Activated T-cell treated with anti-CD3 and anti-CD28 coated beads, Interleukin-2, amount 50 U/mL, for 4 hours (primary cell): ENCODE results near the gene PRRT2. TPM values are rescaled to one million over a fixed set of nuclear protein-coding genes. Genes with fewer than 3 reads are reported as not detected.
A peak's percentile ranks its signal among the peaks of the same experiment; 100 is the strongest.
"Not testable (repeated sequence)": the region's sequence is repeated elsewhere in the genome, so short reads cannot be mapped to it uniquely, and the experiment has no call there.

Experiments
- ATAC-seq, 2 donors: fragments of 200-7000 bp; cut with Tn5 transposase; one replicate each; pipeline ENCODE4 v1.10.0; 2021
- DNase-seq: peaks from one replicate; pipeline ENCODE4 v3.0.0-alpha.2; 2020
- H3K27me3 Mint-ChIP-seq: one replicate; pipeline ENCODE4 v1.8.0; 2021; ENCODE audit warnings: low read depth, mixed read lengths
- H3K36me3 Mint-ChIP-seq: one replicate; pipeline ENCODE4 v1.8.0; 2022; ENCODE audit warnings: mixed read lengths; ENCODE audit not compliant: insufficient read depth
- H3K4me1 Mint-ChIP-seq: one replicate; pipeline ENCODE4 v1.8.0; 2021; ENCODE audit warnings: low read depth, mixed read lengths
- H3K4me3 Mint-ChIP-seq: one replicate; pipeline ENCODE4 v1.8.0; 2021; ENCODE audit warnings: mild to moderate bottlenecking, moderate library complexity, mixed read lengths
- H3K9me3 Mint-ChIP-seq: one replicate; pipeline ENCODE4 v1.8.0; 2021; ENCODE audit warnings: mixed read lengths
- total RNA-seq, 3 donors: library from RNA; stranded (reverse); gene quantifications; one replicate each; pipeline ENCODE4 v1.2.1, GENCODE V29; 2021

Gene PRRT2
- total RNA-seq, 3 donors from 2014 or later: 0.34 to 1.6 (median 0.76) TPM

- H3K4me3 Mint-ChIP-seq: no peak overlapping the region
These were observed 27.8 kb upstream of the PRRT2 start for GRCh38 chr16:29784157-29784556.

DNA sequence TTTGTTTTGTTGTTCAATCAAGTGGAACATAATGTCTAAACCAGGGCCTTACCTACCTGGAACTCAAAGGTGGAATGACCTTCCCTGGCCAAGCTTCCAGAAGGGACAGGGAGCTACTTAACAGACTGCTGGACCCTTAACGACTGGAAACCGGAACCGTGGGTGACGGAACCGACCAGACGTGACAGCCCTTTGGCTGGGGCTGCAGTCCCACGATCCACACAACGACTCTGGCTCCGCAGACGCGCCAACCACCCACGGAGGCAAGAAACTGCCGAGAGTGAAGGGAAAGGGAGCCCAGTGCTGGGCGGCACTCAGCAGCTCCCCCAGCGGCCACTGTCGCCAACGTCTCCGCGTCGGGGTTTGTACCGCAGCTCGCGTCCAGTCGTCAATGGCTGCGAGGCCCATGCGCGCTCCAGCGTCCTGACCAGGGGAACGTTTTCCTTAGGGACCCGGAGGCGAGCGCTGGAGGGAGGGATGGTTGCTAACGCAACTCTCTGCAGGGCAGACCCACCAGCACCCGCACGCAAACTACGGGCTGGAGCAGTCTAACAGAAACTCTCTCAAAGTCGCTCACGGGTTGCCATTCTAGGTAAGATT is 27.0 kb upstream of the PRRT2 start:
- Mint-ChIP-seq H3K36me3 (no peaks in the 10 kb centered on the region), H3K4me3 (peak overlapping the region; percentile 55), H3K9me3 (no peaks in the 10 kb centered on the region), H3K27me3 (no peaks in the 10 kb centered on the region), H3K4me1 (peaks cover 27% of the 10 kb centered on the region)
- DNase-seq (peak; percentile 74), ATAC-seq (peak; percentile 70 to 72)

More at GRCh38 chr16:29784157-29784556, 27.8 kb upstream of the PRRT2 start:
- H3K36me3 Mint-ChIP-seq: no peaks in the 10 kb centered on the region
- no peaks in the 10 kb centered on the region for H3K27me3 Mint-ChIP-seq
- H3K4me1 Mint-ChIP-seq: peaks cover 23% of the 10 kb centered on the region
- H3K9me3 Mint-ChIP-seq: no peaks in the 10 kb centered on the region
- DNase-seq (peak; percentile 12), ATAC-seq (peak; percentile 93 to 96)

- H3K4me1 Mint-ChIP-seq: peaks cover 38% of the 10 kb centered on the region
- not testable (repeated sequence) for DNase-seq, ATAC-seq, H3K4me3 Mint-ChIP-seq, H3K27me3 Mint-ChIP-seq, H3K36me3 Mint-ChIP-seq, H3K9me3 Mint-ChIP-seq
These were observed 24.8 kb upstream of the PRRT2 start for GRCh38 chr16:29787155-29787554.

DNA sequence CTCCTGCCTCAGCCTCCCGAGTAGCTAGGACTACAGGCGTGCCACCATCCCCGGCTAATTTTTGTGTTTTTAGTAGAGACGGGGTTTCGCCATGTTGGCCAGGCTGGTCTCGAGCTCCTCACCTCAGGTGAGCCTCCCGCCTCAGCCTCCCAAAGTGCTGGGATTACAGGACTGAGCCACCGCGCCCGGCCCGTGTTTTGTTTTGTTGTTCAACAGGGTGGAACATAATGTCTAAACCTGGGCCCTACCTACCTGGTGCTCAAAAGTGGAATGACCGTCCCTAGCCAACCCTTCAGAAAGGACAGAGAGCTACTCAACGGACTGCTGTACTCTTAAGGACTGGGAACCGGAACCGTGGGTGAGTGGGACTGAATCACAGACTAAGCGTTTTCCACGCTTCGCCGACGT is 22.2 kb upstream of the PRRT2 start:
- Mint-ChIP-seq H3K4me1 (peaks cover 43% of the 10 kb centered on the region), H3K4me3 (peak overlapping the region; percentile 99), H3K9me3 (no peaks in the 10 kb centered on the region), H3K36me3 (peaks cover 11% of the 10 kb centered on the region), H3K27me3 (no peaks in the 10 kb centered on the region)
- ATAC-seq: no peak
- DNase-seq: no peak

DNA sequence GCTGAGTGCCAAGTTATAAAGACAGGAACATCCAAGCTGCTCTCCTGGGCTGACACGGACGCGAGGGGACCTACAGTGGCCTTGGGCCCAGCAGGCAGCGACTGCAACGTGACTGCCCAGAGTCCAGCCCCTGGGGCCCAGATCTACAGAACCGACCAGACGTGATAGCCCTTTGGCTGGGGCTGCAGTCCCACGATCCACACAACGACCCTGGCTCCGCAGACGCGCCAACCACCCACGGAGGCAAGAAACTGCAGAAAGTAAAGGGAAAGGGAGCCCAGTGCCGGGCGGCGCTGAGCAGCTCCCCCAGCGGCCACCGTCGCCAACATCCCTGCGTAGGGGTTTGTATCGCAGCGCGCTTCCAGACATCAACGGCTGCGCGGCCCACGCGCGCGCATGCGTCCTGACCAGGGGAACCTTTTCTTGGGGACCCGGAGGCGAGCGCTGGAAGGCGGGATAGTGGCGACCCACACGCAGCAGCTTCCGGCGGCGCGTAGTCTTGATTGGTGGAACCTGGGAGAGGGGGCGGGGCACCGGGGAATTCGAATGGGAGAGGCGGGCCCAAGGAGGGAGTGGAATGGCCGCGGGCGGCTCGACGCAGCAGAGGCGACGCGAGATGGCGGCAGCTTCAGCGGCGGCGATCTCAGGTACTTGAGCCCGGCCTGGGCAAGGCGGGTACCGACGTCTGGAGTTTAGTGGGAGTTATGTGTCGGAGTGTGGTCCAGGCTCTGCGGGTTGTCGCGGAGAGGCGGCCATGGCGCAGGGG is 21.6 kb upstream of the PRRT2 start, which contains the start of gene KIF22:
Gene KIF22 (plus strand): TSS at position 569 of the 766 bp plus-strand sequence. CDS start 9 bp downstream, at position 578.
- H3K4me1 Mint-ChIP-seq: peaks cover 37% of the 10 kb centered on the region
- H3K9me3 Mint-ChIP-seq: no peaks in the 10 kb centered on the region
- peak within 1 kb of the TSS; percentile 99 for H3K4me3 Mint-ChIP-seq
- peak; percentile 99 for DNase-seq
- peaks cover 11% of the 10 kb centered on the region for H3K36me3 Mint-ChIP-seq
- no peaks in the 10 kb centered on the region for H3K27me3 Mint-ChIP-seq
- ATAC-seq: peak; percentile 96 to 98

DNA sequence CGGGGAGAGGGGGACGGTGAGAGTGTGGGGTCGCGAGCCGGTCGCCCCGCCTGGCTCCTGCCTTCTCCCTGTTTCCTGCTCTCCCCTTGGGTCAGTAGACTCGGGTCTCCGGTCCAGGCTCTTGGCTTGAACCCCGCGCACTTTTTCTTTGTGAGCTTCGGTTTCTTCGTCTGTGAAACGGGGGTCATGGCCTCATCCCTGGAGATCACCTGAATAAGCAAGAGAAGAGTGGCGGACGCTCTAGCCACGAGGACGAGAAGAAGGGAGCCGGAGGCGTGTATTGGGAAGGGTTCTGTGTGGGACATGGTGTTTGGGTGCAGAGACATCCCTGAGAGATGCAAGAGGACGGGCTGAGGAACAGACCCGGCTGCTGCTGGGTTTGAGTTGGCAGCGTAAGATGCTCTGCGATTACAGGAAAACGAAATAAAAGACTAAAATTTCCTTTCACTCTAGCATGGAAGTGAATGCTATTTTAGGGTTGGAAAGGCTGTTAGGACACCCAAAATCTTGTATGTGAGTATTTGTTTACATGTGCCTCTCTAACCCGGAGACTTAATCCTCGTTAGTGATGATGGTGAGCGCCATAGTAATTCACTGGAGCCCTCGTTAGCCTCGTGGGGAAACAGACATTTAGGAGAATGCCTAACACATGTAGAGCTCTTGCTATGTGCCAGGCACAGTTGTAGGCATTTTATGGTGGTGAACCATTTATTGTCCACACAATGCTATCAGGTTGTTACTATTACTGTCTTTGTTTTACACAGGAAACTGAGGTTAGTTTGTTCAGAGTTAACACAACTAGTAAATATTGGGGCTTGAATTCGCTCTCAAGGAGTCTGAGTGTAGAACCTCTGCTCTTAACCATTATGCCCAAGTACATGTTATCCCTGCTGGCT is 20.8 kb upstream of the PRRT2 start:
- DNase-seq: no peak
- H3K9me3 Mint-ChIP-seq: no peaks in the 10 kb centered on the region
- ATAC-seq: peak; percentile 22 to 31
- peaks cover 11% of the 10 kb centered on the region for H3K36me3 Mint-ChIP-seq
- peaks cover 33% of the 10 kb centered on the region for H3K4me1 Mint-ChIP-seq
- no peaks in the 10 kb centered on the region for H3K27me3 Mint-ChIP-seq
- peak overlapping the region; percentile 99 for H3K4me3 Mint-ChIP-seq

DNA sequence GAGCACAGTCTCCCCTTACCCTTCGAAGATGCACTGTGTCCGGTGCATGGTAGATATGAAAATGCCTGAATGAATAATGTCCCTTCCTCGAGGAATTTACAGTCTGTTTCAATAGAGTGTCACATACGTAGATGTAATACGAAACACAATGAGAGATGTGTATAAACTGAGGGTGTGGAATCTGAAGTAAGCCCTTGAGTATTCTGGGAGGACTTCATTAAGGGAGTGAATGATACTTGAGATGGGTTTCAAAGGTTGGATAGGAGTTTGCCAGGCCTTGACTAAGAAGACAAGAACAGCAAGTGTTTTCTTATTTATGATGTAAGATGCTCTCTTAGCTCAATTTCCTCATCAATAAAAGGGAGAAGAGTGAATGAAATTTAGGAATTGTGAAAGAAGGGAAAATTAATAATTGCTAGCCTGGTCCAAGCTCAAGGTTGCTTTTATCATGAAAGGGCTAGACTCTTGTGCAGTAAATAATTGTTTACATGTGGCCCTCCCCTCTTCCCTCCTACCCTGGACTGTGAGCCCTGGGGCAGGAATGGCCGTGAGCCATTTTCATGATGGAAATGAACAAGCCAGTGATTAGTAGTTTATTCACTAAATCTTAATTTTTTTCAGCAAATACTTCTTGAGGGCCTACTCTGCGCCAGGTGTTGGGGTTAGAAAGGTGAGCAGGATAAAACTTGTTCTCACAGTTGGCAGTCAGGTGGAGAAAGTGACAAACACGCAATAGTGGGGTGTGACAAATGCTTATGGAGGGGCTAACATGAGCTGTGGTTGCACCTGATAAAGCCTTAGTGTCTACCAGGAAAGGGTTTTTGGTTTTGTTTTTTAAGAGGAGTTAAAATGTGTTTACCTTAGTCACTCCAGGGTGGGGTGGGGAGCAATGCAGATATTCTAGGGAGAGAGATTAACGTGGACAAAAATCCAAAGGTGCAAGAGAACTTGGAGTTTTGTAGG is 19.9 kb upstream of the PRRT2 start:
- DNase-seq (no peak), ATAC-seq (no peak)
- H3K4me1 Mint-ChIP-seq: peaks cover 33% of the 10 kb centered on the region
- peak overlapping the region; percentile 99 for H3K4me3 Mint-ChIP-seq
- H3K27me3 Mint-ChIP-seq: no peaks in the 10 kb centered on the region
- H3K9me3 Mint-ChIP-seq: no peaks in the 10 kb centered on the region
- H3K36me3 Mint-ChIP-seq: peaks cover 15% of the 10 kb centered on the region

DNA sequence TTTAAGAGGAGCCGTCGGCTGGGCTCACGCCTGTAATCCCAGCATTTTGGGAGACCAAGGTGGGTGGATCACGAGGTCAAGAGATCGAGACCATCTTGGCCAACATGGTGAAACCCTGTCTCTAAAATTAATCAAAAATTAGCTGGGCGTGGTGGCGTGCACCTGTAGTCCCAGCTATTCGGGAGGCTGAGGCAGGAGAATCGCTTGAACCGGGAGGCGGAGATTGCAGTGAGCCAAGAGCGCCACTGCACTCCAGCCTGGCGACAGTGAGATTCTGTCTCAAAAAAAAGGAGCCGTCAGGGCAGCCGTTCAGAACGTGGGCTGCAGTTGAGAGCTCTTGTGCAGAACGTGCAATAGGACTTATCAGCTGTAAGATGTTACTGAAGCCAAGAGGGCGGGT is 18.8 kb upstream of the PRRT2 start:
- not testable (repeated sequence) for H3K9me3 Mint-ChIP-seq, ATAC-seq, H3K4me3 Mint-ChIP-seq, DNase-seq, H3K27me3 Mint-ChIP-seq
- Mint-ChIP-seq H3K36me3 (peaks cover 20% of the 10 kb centered on the region), H3K4me1 (peaks cover 33% of the 10 kb centered on the region)

DNA sequence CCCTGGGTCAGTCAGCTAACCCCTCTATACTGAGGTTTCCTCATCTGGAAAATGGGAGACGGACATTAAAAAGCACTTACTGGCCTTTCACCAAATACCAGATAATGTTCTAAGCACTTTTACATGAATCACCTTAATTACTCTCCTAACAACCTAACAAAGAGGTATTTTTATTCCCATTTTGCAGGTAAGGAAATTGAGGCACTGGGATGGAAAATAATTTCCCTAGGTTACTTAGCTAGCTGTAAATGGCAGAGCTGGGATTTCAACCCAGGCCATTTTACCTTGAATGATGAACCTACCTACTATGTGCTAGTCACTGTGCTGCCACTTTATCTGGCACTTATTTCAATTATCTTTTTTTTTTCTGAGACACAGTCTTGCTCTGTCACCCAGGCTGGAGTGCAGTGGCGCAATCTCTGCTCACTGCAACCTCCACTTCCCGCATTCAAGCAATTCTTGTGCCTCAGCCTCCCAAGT is 17.7 kb upstream of the PRRT2 start:
- ATAC-seq (no peak), DNase-seq (no peak)
- Mint-ChIP-seq H3K9me3 (no peaks in the 10 kb centered on the region), H3K4me1 (peaks cover 31% of the 10 kb centered on the region), H3K36me3 (peaks cover 26% of the 10 kb centered on the region), H3K4me3 (no peak overlapping the region), H3K27me3 (no peaks in the 10 kb centered on the region)

DNA sequence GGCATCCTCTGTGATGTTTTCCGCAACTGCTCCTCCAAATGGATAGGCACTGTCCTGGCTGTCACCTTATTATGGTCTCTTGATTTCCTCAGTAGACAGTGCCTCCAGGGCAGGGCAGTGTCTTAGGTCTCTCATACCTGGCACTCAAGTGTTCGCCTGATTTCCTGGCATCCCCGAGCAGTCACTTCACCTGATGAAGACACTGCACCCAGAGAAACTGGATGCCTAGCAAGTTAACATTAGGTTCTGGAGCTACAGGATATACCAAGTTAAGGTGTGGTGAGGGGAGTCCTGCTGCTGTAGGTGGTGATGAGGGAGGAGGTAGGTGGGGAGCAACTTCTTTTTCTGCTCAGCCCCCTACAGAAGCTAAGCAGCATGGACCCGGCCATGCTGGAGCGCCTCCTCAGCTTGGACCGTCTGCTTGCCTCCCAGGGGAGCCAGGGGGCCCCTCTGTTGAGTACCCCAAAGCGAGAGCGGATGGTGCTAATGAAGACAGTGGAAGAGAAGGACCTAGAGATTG is 9.5 kb upstream of the PRRT2 start:
- DNase-seq: no peak
- no peak for ATAC-seq
- Mint-ChIP-seq H3K4me3 (no peak overlapping the region), H3K4me1 (peaks cover 15% of the 10 kb centered on the region), H3K9me3 (no peaks in the 10 kb centered on the region), H3K36me3 (peaks cover 24% of the 10 kb centered on the region), H3K27me3 (no peaks in the 10 kb centered on the region)

- DNase-seq (no peak), ATAC-seq (no peak)
- Mint-ChIP-seq H3K4me3 (peak overlapping the region; percentile 96), H3K36me3 (peaks cover 20% of the 10 kb centered on the region), H3K9me3 (no peaks in the 10 kb centered on the region), H3K4me1 (peaks cover 27% of the 10 kb centered on the region), H3K27me3 (no peaks in the 10 kb centered on the region)
These were observed 8.0 kb upstream of the PRRT2 start for GRCh38 chr16:29804020-29804419.

DNA sequence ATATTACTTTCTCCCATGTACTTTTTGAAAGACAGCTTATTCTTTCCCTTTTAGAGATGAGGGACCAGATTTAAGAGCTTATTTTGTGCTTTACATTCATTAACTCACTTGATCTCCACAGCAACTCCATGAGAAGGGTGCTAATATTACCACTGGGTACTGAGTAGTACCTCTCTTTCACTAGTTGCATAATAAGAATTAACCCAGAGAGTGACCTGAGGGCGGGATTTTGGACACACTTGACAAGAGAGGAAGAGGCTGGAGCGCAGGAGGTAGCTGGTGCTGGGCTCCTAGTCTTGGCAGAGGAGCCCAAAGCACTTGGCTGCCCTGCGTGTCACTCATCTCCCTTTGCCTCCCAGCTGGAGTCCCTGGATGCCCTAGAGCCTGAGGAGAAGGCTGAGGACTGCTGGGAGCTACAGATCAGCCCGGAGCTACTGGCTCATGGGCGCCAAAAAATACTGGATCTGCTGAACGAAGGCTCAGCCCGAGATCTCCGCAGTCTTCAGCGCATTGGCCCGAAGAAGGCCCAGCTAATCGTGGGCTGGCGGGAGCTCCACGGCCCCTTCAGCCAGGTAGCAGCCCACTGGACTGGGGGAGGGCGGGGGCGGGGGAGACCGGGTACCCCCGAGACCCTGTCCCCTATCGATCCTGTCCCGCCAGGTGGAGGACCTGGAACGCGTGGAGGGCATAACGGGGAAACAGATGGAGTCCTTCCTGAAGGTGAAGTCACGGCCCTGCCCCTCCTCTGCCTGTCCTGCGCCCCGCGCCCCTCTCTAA is 7.3 kb upstream of the PRRT2 start:
- peak overlapping the region; percentile 96 for H3K4me3 Mint-ChIP-seq
- DNase-seq (no peak), ATAC-seq (no peak)
- no peaks in the 10 kb centered on the region for H3K27me3 Mint-ChIP-seq
- no peaks in the 10 kb centered on the region for H3K9me3 Mint-ChIP-seq
- peaks cover 22% of the 10 kb centered on the region for H3K36me3 Mint-ChIP-seq
- peaks cover 29% of the 10 kb centered on the region for H3K4me1 Mint-ChIP-seq
